OCI-LY7 (cell line): ENCODE data around the gene E2F3. TPM values are rescaled to one million over a fixed set of nuclear protein-coding genes. Genes with fewer than 3 reads are reported as not detected.

Experiments used
- small RNA-seq: library from RNA; depleted of rRNA; stranded (forward); fragments of <200 nt; gene quantifications from one replicate; pipeline ENCODE3, GENCODE V24; 2014
- total RNA-seq, 2 experiments: library from RNA; depleted of rRNA in 1 of 2; stranded (reverse); fragments of >200 nt in 1 of 2; shearing (Covaris generic) in 1 of 2; gene quantifications; 2 replicates each; pipeline ENCODE4 v1.2.3, GENCODE V29; 2014 to 2022

The E2F3 gene
- total RNA-seq, 2 experiments from 2014 or later: 12.4 to 31.2 TPM

Small RNAs within 50 kb of the gene (small RNA-seq; reads per million reads assigned to genes)
- gene RF00019 (not detected), gene RNU6-141P (not detected)

Other genes starting within 250 kb of the E2F3 start
- not detected in 2 replicates for gene MBOAT1, start 189.4 kb upstream of the E2F3 start, total RNA-seq (2014; rRNA removed; shearing (Covaris generic))
- gene MBOAT1, start 189.4 kb upstream of the E2F3 start, total RNA-seq (2022): not detected in 2 replicates
- 19.9 and 21.6 TPM in 2 replicates for gene CDKAL1, start 132.6 kb downstream of the E2F3 start, total RNA-seq (2014; rRNA removed; shearing (Covaris generic))
- 20.3 and 21.1 TPM in 2 replicates for gene CDKAL1, start 132.6 kb downstream of the E2F3 start, total RNA-seq (2022)